LNCAP (cell line): ENCODE results near the gene LRRC46.

ENCODE experiments used
- TF ChIP-seq, protein P1 (sequence below): fragments of 450-650 bp; IDR thresholded peaks from 2 replicates; pipeline ENCODE4 v1.5.1; 2017; ENCODE audit warnings: mild to moderate bottlenecking

LRRC46 gene

GRCh38 chr17:47846716-47847340, 15.4 kb downstream of the LRRC46 start:
- TF ChIP-seq, protein P1, sequence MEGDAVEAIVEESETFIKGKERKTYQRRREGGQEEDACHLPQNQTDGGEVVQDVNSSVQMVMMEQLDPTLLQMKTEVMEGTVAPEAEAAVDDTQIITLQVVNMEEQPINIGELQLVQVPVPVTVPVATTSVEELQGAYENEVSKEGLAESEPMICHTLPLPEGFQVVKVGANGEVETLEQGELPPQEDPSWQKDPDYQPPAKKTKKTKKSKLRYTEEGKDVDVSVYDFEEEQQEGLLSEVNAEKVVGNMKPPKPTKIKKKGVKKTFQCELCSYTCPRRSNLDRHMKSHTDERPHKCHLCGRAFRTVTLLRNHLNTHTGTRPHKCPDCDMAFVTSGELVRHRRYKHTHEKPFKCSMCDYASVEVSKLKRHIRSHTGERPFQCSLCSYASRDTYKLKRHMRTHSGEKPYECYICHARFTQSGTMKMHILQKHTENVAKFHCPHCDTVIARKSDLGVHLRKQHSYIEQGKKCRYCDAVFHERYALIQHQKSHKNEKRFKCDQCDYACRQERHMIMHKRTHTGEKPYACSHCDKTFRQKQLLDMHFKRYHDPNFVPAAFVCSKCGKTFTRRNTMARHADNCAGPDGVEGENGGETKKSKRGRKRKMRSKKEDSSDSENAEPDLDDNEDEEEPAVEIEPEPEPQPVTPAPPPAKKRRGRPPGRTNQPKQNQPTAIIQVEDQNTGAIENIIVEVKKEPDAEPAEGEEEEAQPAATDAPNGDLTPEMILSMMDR, result no peak

DNA sequence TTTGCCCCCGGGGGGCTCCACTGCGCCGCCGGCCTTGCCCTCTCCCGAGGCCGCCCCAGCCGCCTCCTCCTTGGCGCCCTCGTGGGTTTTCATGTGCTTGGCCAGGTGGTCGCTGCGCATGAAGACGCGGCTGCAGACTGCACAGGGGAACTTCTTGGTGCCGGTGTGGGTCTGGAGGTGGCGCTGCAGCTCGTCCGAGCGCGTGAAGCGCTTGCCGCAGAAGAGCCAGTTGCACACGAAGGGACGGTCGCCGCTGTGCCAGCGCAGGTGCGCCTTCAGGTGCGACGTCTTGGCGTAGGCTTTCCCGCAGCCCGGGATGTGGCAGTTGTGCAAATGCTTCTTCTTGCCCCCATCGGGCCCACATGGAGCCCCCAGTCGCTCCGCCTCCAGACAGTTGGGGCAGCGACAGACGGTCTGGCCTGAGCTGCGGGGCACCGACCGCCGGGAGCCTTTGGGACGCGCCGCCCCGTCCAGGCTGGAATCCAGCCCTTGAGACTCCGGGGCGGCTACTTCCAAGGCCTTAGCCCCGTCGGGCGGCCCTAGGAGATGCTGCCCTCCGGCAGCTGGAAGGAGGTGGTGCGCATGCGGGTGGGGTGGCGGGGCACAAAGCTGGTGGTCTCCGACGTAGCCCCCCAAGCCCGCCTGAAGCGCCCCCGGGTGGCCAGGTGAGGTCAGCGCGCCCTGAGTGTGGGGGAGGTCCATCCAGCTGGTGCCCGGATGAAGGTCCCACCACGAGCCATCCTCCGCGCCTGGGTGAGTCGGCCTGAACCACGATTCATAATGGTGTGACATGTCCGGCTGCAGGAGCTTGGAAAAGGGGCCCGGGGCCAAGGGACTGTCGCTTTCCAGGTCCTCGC, 16.1 kb downstream of the LRRC46 start:
- TF ChIP-seq, protein P1, result peak; percentile 63

- TF ChIP-seq, protein P1, result no peak
Measured at GRCh38 chr17:47848198-47848513, 16.7 kb downstream of the LRRC46 start.

GRCh38 chr17:47850373-47850691, 18.9 kb downstream of the LRRC46 start:
- TF ChIP-seq, protein P1, result no peak

- TF ChIP-seq, protein P1, result peak; percentile 44
Measured at GRCh38 chr17:47850692-47851573, 19.5 kb downstream of the LRRC46 start, which contains the start of gene SP6. Gene SP6, minus strand, starts transcription at chr17:47851163. Its CDS starts 2,734 bp downstream, at chr17:47848429.

- TF ChIP-seq, protein P1, result no peak
Measured at GRCh38 chr17:47851764-47852112, 20.3 kb downstream of the LRRC46 start.

DNA sequence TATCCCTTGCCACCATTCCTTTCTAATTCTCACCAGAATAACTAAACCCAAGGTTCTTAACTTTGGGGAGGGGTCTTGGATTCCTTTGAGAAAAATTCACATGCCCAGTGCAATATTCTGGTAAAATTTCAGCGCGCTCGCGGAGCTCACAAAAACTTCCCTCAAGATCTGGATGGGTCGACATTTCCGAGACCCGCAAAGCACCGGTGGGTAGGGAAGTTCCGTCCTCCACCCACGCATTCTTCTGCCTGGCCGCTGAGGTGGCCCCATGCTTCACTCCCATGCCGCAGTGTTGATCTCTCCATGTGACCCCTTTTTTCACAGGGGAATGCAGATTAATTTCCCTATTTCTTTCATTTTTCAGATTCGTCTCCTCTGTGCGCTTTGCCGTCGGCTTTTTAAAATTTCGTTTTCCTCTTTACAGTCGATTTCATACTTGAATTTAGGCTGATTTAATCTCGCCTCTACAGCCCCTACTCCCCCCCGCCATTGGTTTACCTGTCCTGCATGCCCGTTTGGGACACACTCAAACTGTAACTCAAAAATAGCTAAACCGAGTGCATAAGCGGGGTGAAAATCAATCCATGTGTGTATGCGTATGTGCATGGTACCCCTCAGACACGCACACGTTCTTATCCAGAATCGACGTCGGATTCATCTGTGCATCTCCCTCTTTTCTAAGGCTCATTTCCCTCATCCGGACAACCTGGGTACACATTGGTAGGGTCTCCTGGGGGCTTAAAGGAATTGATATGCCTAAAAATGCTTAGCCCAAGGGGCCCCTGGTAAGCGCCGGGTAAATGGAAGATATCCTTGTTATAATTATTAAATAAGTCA, 20.9 kb downstream of the LRRC46 start:
- TF ChIP-seq, protein P1, result no peak
